HG03103 (cell line): Measurements from ENCODE around the gene PA2G4.
"Not testable (repeated sequence)": the region's sequence is repeated elsewhere in the genome, so short reads cannot be mapped to it uniquely, and the experiment has no call there.

Source experiments
- ATAC-seq: cut with Tn5 transposase; IDR thresholded peaks from one replicate; pipeline ENCODE4 v1.9.1; 2021; ENCODE audit warnings: low read depth; ENCODE audit not compliant: unreplicated experiment

The PA2G4 gene

DNA sequence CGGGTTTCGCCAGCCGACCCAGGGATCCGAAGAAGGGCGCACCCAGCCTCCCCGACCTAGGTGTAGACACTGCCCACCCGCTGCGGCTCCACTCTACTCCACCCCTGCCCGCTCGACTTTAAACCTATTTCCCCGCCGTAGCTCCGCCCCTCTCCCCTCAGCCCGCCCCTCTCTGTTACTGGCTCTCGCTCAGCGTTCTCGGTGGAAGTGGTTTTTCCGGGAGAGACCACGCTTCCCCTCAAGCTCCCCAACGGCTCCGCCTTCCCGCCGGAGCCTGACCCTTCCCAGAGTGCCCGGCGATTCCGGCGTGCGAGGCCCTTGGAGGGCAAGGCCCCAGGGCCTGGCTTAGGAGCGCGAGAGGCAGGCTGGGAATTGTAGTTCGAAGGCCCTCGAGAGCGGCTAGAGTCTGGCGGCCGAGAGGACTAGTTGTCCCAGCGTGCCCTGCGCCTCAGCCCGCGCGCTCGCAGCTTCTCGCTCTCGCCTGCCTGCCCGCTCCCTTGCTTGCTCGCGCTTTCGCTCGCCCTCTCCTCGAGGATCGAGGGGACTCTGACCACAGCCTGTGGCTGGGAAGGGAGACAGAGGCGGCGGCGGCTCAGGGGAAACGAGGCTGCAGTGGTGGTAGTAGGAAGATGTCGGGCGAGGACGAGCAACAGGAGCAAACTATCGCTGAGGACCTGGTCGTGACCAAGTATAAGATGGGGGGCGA is at the start of gene PA2G4:
TSS of gene PA2G4 (plus strand) at position 451 of the 706 bp plus-strand sequence. CDS start at position 630, 179 bp downstream.
- peak; percentile 92 for ATAC-seq

DNA sequence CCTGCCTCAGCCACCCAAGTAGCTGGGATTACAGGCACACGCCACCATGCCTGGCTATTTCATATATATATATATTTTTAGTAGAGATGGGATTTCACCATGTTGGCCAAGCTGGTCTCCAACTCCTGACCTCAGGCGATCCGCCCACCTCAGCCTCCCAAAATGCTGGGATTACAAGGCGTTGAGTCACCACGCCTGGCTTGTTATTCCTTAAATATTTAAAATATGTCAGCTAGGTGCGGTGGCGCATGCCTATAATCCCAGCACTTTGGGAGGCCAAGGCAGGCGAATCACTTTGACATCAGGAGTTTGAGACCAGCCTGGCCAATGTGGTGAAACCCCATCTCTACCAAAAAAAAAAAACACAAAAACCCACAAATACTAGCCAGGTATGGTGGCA is 44.4 kb upstream of the PA2G4 start:
- not testable (repeated sequence) for ATAC-seq

GRCh38 chr12:56061982-56062381 is 42.4 kb upstream of the PA2G4 start:
- ATAC-seq = no peak

DNA sequence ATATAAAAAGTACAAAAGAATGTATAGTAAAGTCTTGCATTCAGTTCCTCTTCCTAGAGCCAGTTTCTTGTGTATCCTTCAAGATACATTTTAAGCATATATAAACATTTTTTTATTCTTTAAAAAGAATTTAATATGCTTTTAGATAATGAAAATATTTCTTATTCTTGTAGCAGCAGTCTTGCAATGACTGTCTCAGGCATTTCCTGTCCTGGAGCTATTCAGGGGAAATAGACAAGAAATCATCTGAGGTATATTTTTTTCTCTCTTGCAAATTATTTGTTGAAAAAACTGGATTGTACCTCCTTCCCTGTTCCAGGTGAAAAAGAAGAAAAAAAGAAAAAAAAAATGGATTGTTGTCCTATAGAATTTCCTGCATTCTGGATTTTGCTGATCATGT is 41.4 kb upstream of the PA2G4 start:
- ATAC-seq = no peak

DNA sequence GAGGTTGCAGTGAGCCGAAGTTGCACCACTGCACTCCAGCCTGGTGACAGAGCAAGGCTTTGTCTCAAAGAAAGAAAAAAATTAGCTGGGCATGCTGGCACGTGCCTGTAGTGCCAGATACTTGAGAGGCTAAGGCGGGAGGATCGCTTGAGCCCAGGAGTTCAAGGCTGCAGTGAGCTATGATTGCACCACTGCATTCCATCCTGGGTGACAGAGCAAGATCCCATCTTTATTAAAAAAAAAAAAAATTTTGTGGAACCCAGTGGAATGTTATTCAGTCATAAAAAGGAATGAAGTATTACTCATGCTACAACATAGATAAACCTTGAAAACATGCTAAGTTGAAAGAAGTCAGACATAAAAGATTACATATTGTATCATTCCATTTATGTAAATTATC is 32.7 kb upstream of the PA2G4 start:
- ATAC-seq = no peak

GRCh38 chr12:56074396-56074795 is 30.0 kb upstream of the PA2G4 start:
- ATAC-seq = no peak

DNA sequence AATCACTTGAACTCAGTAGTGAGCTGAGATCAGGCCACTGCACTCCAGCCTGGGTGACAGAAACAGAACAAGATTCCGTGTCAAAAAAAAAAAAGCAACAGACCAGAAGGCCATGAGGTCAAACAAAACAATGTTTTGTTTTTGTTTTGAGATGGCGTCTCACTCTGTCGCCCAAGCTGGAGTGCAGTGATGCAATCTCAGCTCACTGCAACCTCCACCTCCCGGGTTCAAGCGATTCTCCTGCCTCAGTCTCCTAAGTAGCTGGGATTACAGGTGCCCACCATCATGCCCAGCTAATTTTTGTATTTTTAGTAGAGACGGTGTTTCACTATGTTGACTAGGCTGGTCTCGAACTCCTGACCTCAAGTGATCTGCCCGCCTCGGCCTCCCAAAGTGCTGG is 26.4 kb upstream of the PA2G4 start:
- not testable (repeated sequence) for ATAC-seq

GRCh38 chr12:56078427-56078826 is 25.9 kb upstream of the PA2G4 start:
- no peak for ATAC-seq

DNA sequence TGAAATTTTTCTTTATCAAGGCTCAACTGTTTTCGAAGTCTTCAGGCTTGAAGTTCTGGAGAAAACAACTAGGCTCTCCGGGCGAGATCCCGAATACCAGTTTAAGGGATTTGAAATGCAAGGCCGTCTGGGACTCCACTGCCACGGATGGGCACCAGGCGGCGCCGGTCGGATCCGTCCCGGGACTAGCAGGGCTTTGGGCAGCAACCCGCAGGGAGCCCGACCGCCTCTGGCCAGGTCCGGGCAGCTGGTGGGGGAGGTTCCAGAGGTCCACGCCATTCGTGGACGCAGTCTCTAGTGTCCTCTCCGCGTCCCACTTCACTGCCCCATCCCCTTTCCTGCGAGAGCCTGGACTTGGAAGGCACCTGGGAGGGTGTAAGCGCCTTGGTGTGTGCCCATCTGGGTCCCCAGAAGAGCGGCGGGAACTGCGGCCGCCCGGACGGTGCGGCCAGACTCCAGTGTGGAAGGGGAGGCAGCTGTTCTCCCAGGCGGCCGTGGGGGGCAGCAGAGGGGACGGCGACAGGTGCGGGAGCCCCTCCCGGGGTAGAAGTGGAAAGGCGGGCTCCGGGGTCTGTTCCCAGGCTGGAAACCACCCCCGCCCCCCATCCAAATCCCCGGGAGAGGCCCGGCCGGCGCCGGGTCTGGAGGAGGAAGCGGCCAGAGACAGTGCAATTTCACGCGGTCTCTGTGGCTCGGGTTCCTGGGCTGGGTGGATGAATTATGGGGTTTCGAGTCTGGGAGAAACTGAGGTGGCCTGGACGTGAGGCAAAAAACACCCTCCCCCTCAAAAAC is 25.2 kb upstream of the PA2G4 start:
- ATAC-seq = no peak

GRCh38 chr12:56079723-56080555 is 24.4 kb upstream of the PA2G4 start, which contains the start of gene ERBB3:
TSS of gene ERBB3 (plus strand) at chr12:56080165. CDS start at chr12:56080301, 136 bp downstream.
- ATAC-seq = no peak

GRCh38 chr12:56080556-56081138 is 23.7 kb upstream of the PA2G4 start:
- ATAC-seq = no peak

GRCh38 chr12:56081393-56082347 is 22.7 kb upstream of the PA2G4 start:
- ATAC-seq = no peak

- no peak for ATAC-seq
These were observed 22.0 kb upstream of the PA2G4 start for GRCh38 chr12:56082382-56082781.

- no peak for ATAC-seq
These were observed 21.4 kb upstream of the PA2G4 start for GRCh38 chr12:56082967-56083366.

- ATAC-seq = no peak
These were observed 19.3 kb upstream of the PA2G4 start for GRCh38 chr12:56084958-56085543.

- no peak for ATAC-seq
These were observed 18.3 kb upstream of the PA2G4 start for GRCh38 chr12:56086096-56086495.

DNA sequence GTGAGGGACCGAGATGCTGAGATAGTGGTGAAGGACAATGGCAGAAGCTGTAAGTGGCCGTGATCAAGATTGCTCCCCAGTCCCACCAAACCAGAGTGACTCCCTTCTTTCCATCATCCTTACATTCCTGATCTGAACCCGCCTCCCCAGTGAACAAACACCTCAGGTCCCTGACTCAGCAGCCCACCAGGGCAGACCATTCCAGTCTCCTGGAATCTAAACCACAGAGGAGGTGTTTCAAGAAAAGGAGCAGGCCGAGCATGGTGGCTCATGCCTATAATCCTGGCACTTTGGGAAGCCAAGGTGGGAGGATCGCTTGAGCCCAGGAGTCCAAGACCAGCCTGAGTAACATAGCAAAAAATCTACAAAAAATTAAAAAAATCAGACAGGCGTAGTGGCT is 17.8 kb upstream of the PA2G4 start:
- ATAC-seq = no peak

DNA sequence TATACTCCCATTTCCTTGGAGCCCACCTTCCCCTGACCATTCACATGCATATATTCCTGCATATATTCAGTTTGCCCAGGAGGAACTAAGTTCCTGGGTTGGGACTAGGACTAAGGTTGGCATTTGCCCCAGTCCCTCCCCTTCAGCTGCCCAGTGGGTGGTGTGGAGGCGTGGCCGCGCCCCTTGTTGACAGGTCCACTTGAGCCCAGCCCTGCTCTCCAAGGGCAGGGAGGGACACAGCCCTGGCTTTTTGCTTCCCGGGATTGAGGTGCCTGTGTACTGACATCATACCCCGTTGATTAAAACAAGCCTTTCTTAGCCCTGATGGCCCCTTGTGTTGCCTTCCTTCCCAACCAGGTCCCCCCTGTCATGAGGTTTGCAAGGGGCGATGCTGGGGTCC is 17.1 kb upstream of the PA2G4 start:
- no peak for ATAC-seq

DNA sequence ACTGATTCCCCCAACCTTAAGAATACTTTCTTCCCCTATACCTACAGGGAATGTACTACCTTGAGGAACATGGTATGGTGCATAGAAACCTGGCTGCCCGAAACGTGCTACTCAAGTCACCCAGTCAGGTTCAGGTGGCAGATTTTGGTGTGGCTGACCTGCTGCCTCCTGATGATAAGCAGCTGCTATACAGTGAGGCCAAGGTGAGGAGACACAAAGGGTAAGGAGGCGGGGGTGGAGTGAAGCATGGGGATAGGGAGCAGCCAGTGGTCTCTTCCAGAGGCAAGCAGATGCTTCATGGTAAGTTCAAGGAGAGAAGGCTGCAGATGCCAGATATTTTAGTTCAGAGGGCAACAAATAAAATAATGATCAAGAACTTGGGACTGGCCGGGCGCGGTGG is 6.6 kb upstream of the PA2G4 start:
- ATAC-seq = no peak
